IPS-18c (cell line): ENCODE measurements around the gene SCAF1.

Source experiments
- H3K4me3 ChIP-seq: 2 replicates; pipeline ENCODE4 v1.7.0; 2013; ENCODE audit warnings: low read depth, mild to moderate bottlenecking, low read length, moderate library complexity; ENCODE audit not compliant: insufficient read depth
- H3K9me3 ChIP-seq: one replicate; pipeline ENCODE4 v1.6.1; 2013; ENCODE audit warnings: mild to moderate bottlenecking, low read length, moderate library complexity; ENCODE audit not compliant: control insufficient read depth, insufficient read depth

The SCAF1 gene

GRCh38 chr19:49641688-49642491, at the start of gene SCAF1:
TSS of gene SCAF1 (plus strand) at chr19:49642209. CDS start at chr19:49645027, 2,818 bp downstream.
- H3K9me3 ChIP-seq = no peaks in the 10 kb centered on the region
- peak within 1 kb of the TSS; percentile 98 for H3K4me3 ChIP-seq

GRCh38 chr19:49592486-49593232, 49.4 kb upstream of the SCAF1 start:
- H3K4me3 ChIP-seq = peak overlapping the region; percentile 84

GRCh38 chr19:49593233-49594113, 48.5 kb upstream of the SCAF1 start:
- H3K9me3 ChIP-seq = no peaks in the 10 kb centered on the region
- peak overlapping the region; percentile 84; the same call in 1 of the 2 replicates for H3K4me3 ChIP-seq

More at GRCh38 chr19:49592486-49593232, 49.4 kb upstream of the SCAF1 start:
- no peaks in the 10 kb centered on the region for H3K9me3 ChIP-seq

- H3K9me3 ChIP-seq = no peaks in the 10 kb centered on the region
- no peak overlapping the region for H3K4me3 ChIP-seq
Observed at GRCh38 chr19:49594157-49594992, 47.6 kb upstream of the SCAF1 start.

- no peak overlapping the region for H3K4me3 ChIP-seq
Observed at GRCh38 chr19:49594993-49595818, 46.8 kb upstream of the SCAF1 start.

GRCh38 chr19:49595819-49596404, 46.1 kb upstream of the SCAF1 start:
- H3K9me3 ChIP-seq = no peaks in the 10 kb centered on the region
- no peak overlapping the region for H3K4me3 ChIP-seq

More at GRCh38 chr19:49594993-49595818, 46.8 kb upstream of the SCAF1 start:
- H3K9me3 ChIP-seq = no peaks in the 10 kb centered on the region

GRCh38 chr19:49596407-49596806, 45.6 kb upstream of the SCAF1 start:
- Histone ChIP-seq H3K9me3 (no peaks in the 10 kb centered on the region), H3K4me3 (no peak overlapping the region)

GRCh38 chr19:49596954-49597702, 44.9 kb upstream of the SCAF1 start:
- Histone ChIP-seq H3K9me3 (no peaks in the 10 kb centered on the region), H3K4me3 (no peak overlapping the region)

GRCh38 chr19:49597703-49597974, 44.4 kb upstream of the SCAF1 start:
- Histone ChIP-seq H3K9me3 (no peaks in the 10 kb centered on the region), H3K4me3 (no peak overlapping the region)

GRCh38 chr19:49599378-49600295, 42.4 kb upstream of the SCAF1 start:
- Histone ChIP-seq H3K4me3 (no peak overlapping the region), H3K9me3 (no peaks in the 10 kb centered on the region)

GRCh38 chr19:49601482-49602038, 40.4 kb upstream of the SCAF1 start:
- Histone ChIP-seq H3K4me3 (no peak overlapping the region), H3K9me3 (no peaks in the 10 kb centered on the region)

- H3K4me3 ChIP-seq = no peak overlapping the region
- H3K9me3 ChIP-seq = no peaks in the 10 kb centered on the region
Observed at GRCh38 chr19:49602806-49603205, 39.2 kb upstream of the SCAF1 start.

- no peaks in the 10 kb centered on the region for H3K9me3 ChIP-seq
- H3K4me3 ChIP-seq = no peak overlapping the region
Observed at GRCh38 chr19:49605605-49606004, 36.4 kb upstream of the SCAF1 start.

- Histone ChIP-seq H3K4me3 (no peak overlapping the region), H3K9me3 (no peaks in the 10 kb centered on the region)
Observed at GRCh38 chr19:49609499-49610092, 32.4 kb upstream of the SCAF1 start.
